Chondrocyte (in vitro differentiated cells): ENCODE results near the gene LDLRAD4. TPM values are rescaled to one million over a fixed set of nuclear protein-coding genes. Genes with fewer than 3 reads are reported as not detected.

Source experiments
- DNase-seq: peaks from one replicate; pipeline ENCODE4 v3.0.0; 2021; ENCODE audit warnings: mixed read lengths, low spot score
- H3K27ac Mint-ChIP-seq: one replicate; pipeline ENCODE4 v1.8.0; 2021; ENCODE audit warnings: mild to moderate bottlenecking, moderate library complexity, mixed read lengths; ENCODE audit not compliant: unreplicated experiment
- H3K27me3 Mint-ChIP-seq: 2 replicates; pipeline ENCODE4 v1.8.0; 2021; ENCODE audit warnings: low read depth, mixed read lengths
- H3K36me3 Mint-ChIP-seq: 2 replicates; pipeline ENCODE4 v1.8.0; 2021; ENCODE audit warnings: low read depth, mixed read lengths
- H3K4me1 Mint-ChIP-seq: 2 replicates; pipeline ENCODE4 v1.8.0; 2021; ENCODE audit warnings: low read depth, mild to moderate bottlenecking, mixed read lengths
- H3K4me3 Mint-ChIP-seq: one replicate; pipeline ENCODE4 v1.8.0; 2021; ENCODE audit warnings: mild to moderate bottlenecking, moderate library complexity, mixed read lengths; ENCODE audit not compliant: unreplicated experiment
- H3K9me3 Mint-ChIP-seq: 2 replicates; pipeline ENCODE4 v1.8.0; 2021; ENCODE audit warnings: low read depth, mixed read lengths
- CTCF ChIP-seq: fragments of 200-600 bp; sonication (generic); IDR thresholded peaks from 2 replicates; pipeline ENCODE4 v1.5.0; 2021; ENCODE audit warnings: antibody characterized with exemption, mild to moderate bottlenecking, moderate library complexity
- total RNA-seq: library from RNA; stranded (reverse); gene quantifications from 3 replicates; pipeline ENCODE4 v1.2.1, GENCODE V29; 2021

LDLRAD4 gene
- total RNA-seq, 1 donor from 2014 or later, result 80.5 TPM

GRCh38 chr18:13312515-13312914 is 94.0 kb downstream of the LDLRAD4 start:
- DNase-seq, result no peak
- no peak for TF ChIP-seq CTCF
- Mint-ChIP-seq H3K36me3 (peaks cover 29% of the 10 kb centered on the region), H3K4me1 (peaks cover 12% of the 10 kb centered on the region), H3K27ac (no peak overlapping the region), H3K27me3 (no peaks in the 10 kb centered on the region), H3K4me3 (no peak overlapping the region), H3K9me3 (peaks cover 14% of the 10 kb centered on the region)

- peaks cover 29% of the 10 kb centered on the region for H3K36me3 Mint-ChIP-seq
- no peak overlapping the region for H3K4me3 Mint-ChIP-seq
- DNase-seq, result no peak
- TF ChIP-seq CTCF, result no peak
- peaks cover 14% of the 10 kb centered on the region for H3K9me3 Mint-ChIP-seq
- no peaks in the 10 kb centered on the region for H3K27me3 Mint-ChIP-seq
- H3K27ac Mint-ChIP-seq, result no peak overlapping the region
- peaks cover 16% of the 10 kb centered on the region for H3K4me1 Mint-ChIP-seq
These were observed 94.6 kb downstream of the LDLRAD4 start for GRCh38 chr18:13313006-13313686.

- Mint-ChIP-seq H3K27ac (no peak overlapping the region), H3K9me3 (peaks cover 14% of the 10 kb centered on the region), H3K36me3 (peaks cover 29% of the 10 kb centered on the region), H3K27me3 (no peaks in the 10 kb centered on the region), H3K4me3 (no peak overlapping the region), H3K4me1 (peaks cover 22% of the 10 kb centered on the region)
- no peak for DNase-seq
- TF ChIP-seq CTCF, result no peak
These were observed 96.4 kb downstream of the LDLRAD4 start for GRCh38 chr18:13315000-13315399.

- no peak overlapping the region for H3K4me3 Mint-ChIP-seq
- no peak overlapping the region for H3K27ac Mint-ChIP-seq
- peaks cover 29% of the 10 kb centered on the region for H3K36me3 Mint-ChIP-seq
- no peaks in the 10 kb centered on the region for H3K27me3 Mint-ChIP-seq
- no peak for TF ChIP-seq CTCF
- H3K9me3 Mint-ChIP-seq, result peaks cover 14% of the 10 kb centered on the region
- DNase-seq, result no peak
- peaks cover 30% of the 10 kb centered on the region for H3K4me1 Mint-ChIP-seq
These were observed 97.5 kb downstream of the LDLRAD4 start for GRCh38 chr18:13316063-13316462.

- peaks cover 24% of the 10 kb centered on the region for H3K36me3 Mint-ChIP-seq
- H3K9me3 Mint-ChIP-seq, result peaks cover 14% of the 10 kb centered on the region
- peak overlapping the region; percentile 45 for H3K27ac Mint-ChIP-seq
- H3K4me3 Mint-ChIP-seq, result no peak overlapping the region
- peaks cover 32% of the 10 kb centered on the region for H3K4me1 Mint-ChIP-seq
- no peak for TF ChIP-seq CTCF
- H3K27me3 Mint-ChIP-seq, result no peaks in the 10 kb centered on the region
- no peak for DNase-seq
These were observed 99.2 kb downstream of the LDLRAD4 start for GRCh38 chr18:13317801-13318200.
